Duodenal mucosa (tissue), 2 donors: Measurements from ENCODE around the gene MTR.

Source experiments
- H3K27ac ChIP-seq: one replicate; pipeline ENCODE4 v1.7.0; 2013; ENCODE audit warnings: low read depth, low read length
- H3K27me3 ChIP-seq, 2 donors: one replicate each; pipeline ENCODE4 v1.7.0; 2013; ENCODE audit warnings: low read length in 2 of 2, control low read depth in 1 of 2; ENCODE audit not compliant: insufficient read depth in 2 of 2, control insufficient read depth in 1 of 2
- H3K36me3 ChIP-seq, 2 donors: one replicate each; pipeline ENCODE4 v1.7.0; 2013; ENCODE audit warnings: low read length in 2 of 2, control low read depth in 1 of 2; ENCODE audit not compliant: insufficient read depth in 2 of 2, control insufficient read depth in 1 of 2
- H3K4me1 ChIP-seq, 2 donors: one replicate each; pipeline ENCODE4 v1.7.0; 2013; ENCODE audit warnings: low read length in 2 of 2, control low read depth in 1 of 2; ENCODE audit not compliant: insufficient read depth in 2 of 2, control insufficient read depth in 1 of 2
- H3K4me3 ChIP-seq, 2 donors: one replicate each; pipeline ENCODE4 v1.7.0; 2013; ENCODE audit warnings: low read length in 2 of 2, low read depth in 1 of 2
- H3K9ac ChIP-seq, 2 donors: one replicate each; pipeline ENCODE4 v1.7.0; 2013; ENCODE audit warnings: low read length in 2 of 2, low read depth in 1 of 2
- H3K9me3 ChIP-seq, 2 donors: one replicate each; pipeline ENCODE4 v1.7.0; 2013; ENCODE audit warnings: low read length in 2 of 2, control low read depth in 1 of 2; ENCODE audit not compliant: control insufficient read depth in 1 of 2

MTR gene

DNA sequence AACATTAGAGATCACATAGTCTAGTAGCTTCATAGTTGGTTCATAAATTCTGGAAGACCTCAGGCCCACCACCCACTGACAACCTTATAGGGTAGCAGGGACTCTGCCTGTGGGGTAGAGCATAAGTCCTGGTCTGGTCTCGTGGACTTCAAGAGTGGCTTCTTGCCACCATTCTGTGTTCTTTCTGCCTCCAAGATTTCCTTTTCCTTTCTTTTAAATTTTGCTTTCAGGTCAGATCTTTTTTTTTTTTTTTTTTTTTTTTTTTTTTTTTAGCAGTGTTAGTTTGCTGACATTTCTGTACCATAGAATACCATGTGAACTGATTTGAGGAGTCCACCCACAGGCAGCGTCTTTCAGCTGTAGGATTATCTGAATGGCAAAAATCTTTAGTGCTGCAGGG is 28.5 kb downstream of the MTR start:
- Histone ChIP-seq H3K27me3 (no peaks in the 10 kb centered on the region), H3K4me1 (no peaks in the 10 kb centered on the region), H3K36me3 (peaks cover 20 to 61% of the 10 kb centered on the region in 2 donors), H3K9me3 (no peaks in the 10 kb centered on the region), H3K4me3 (no peak overlapping the region), H3K27ac (no peak overlapping the region), H3K9ac (no peak overlapping the region)

DNA sequence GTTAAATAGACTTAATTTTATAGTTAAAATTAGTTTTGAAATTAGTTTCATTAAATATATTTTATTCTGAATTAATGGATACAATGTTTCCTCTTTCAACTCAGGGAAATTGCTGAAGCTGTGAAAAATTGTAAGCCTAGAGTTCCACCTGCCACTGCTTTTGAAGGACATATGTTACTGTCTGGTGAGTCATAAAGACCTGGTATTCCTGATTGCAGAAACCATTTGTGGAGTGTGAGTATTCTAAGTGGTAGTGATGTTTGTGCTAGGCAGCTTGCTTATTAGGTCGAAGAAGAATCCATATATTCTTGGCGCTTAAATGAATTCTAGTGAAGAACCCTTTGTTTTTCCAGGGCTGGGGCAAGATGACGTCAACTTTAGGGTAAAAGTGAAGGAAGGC is 34.0 kb downstream of the MTR start:
- peaks cover 38 to 81% of the 10 kb centered on the region in 2 donors for H3K36me3 ChIP-seq
- no peaks in the 10 kb centered on the region for H3K9me3 ChIP-seq
- H3K4me1 ChIP-seq, result no peaks in the 10 kb centered on the region
- H3K27ac ChIP-seq, result no peak overlapping the region
- H3K9ac ChIP-seq, result no peak overlapping the region
- H3K27me3 ChIP-seq, result no peaks in the 10 kb centered on the region
- no peak overlapping the region for H3K4me3 ChIP-seq

- H3K36me3 ChIP-seq, result peaks cover 31 to 78% of the 10 kb centered on the region in 2 donors
- no peaks in the 10 kb centered on the region for H3K9me3 ChIP-seq
- no peaks in the 10 kb centered on the region for H3K4me1 ChIP-seq
- no peak overlapping the region for H3K27ac ChIP-seq
- no peak overlapping the region for H3K9ac ChIP-seq
- H3K27me3 ChIP-seq, result no peaks in the 10 kb centered on the region
- no peak overlapping the region for H3K4me3 ChIP-seq
Observed at GRCh38 chr1:236830116-236830515, 35.0 kb downstream of the MTR start.

DNA sequence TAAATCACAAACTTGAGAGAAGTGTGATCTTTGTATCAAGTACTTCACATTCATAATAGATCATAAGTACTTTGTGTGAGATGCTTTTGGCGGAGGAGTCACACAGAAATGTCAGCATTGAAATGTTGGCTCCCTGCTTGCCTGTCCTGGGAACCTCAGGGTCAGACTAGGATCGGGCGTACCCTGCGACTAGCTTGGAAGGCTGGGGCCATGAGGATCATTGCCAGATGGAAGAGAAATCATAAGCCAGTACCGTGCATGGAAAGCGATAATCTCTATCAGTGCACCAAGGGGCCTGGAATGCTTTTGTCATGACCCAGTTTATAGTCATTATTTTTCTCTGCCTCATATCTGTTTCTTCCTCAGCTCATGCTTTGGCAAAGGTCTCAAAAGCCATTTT is 35.5 kb downstream of the MTR start:
- Histone ChIP-seq H3K9me3 (no peaks in the 10 kb centered on the region), H3K27ac (no peak overlapping the region), H3K27me3 (no peaks in the 10 kb centered on the region), H3K4me1 (no peaks in the 10 kb centered on the region), H3K9ac (no peak overlapping the region), H3K36me3 (peaks cover 31 to 80% of the 10 kb centered on the region in 2 donors), H3K4me3 (no peak overlapping the region)

DNA sequence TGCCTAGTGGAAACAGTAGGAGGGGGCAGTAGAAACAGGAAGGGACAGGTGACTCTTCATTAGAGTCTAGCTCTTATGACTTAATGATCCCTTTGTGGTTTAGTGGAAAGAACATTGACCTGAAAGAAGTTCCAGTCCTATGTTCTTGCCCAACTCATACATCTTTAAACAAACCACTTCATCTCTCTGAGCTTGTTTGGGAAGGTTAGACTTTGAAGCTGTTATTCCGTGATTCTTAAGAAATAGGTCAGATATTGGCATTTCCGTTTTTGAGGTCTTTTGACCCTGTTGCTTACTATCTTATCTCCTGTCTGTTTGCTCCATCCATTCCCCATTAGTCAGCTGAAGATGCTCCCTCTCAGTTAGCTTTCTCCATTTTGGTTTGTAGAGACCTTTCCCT is 38.5 kb downstream of the MTR start:
- Histone ChIP-seq H3K27ac (no peak overlapping the region), H3K9ac (no peak overlapping the region), H3K4me1 (no peaks in the 10 kb centered on the region), H3K36me3 (peaks cover 31 to 86% of the 10 kb centered on the region in 2 donors), H3K27me3 (no peaks in the 10 kb centered on the region), H3K9me3 (no peaks in the 10 kb centered on the region), H3K4me3 (no peak overlapping the region)

- peaks cover 33 to 86% of the 10 kb centered on the region in 2 donors for H3K36me3 ChIP-seq
- H3K9ac ChIP-seq, result no peak overlapping the region
- no peaks in the 10 kb centered on the region for H3K4me1 ChIP-seq
- H3K4me3 ChIP-seq, result no peak overlapping the region
- no peak overlapping the region for H3K27ac ChIP-seq
- H3K27me3 ChIP-seq, result no peaks in the 10 kb centered on the region
- H3K9me3 ChIP-seq, result no peaks in the 10 kb centered on the region
Observed at GRCh38 chr1:236834876-236835275, 39.8 kb downstream of the MTR start.

DNA sequence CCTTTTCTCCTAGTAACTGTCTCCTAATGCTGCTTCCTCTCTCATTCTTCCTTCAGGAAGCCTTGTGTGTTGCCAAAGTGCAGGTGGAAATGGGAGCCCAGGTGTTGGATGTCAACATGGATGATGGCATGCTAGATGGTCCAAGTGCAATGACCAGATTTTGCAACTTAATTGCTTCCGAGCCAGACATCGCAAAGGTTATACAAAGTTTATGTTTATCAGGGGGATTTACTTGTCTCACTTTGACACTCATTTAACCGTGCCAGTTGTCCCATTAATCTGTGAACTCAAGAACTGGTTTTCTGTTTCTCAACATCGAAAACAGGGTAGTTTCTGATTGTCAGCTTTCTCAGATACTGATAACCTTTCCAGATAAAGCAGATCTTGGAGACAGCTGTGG is 40.4 kb downstream of the MTR start:
- Histone ChIP-seq H3K27ac (no peak overlapping the region), H3K4me1 (no peaks in the 10 kb centered on the region), H3K27me3 (no peaks in the 10 kb centered on the region), H3K36me3 (peaks cover 33 to 86% of the 10 kb centered on the region in 2 donors), H3K9me3 (no peaks in the 10 kb centered on the region), H3K4me3 (no peak overlapping the region), H3K9ac (no peak overlapping the region)

- no peaks in the 10 kb centered on the region for H3K9me3 ChIP-seq
- H3K4me1 ChIP-seq, result no peaks in the 10 kb centered on the region
- H3K27me3 ChIP-seq, result no peaks in the 10 kb centered on the region
- peaks cover 29 to 86% of the 10 kb centered on the region in 2 donors for H3K36me3 ChIP-seq
- H3K9ac ChIP-seq, result no peak overlapping the region
- no peak overlapping the region for H3K4me3 ChIP-seq
- no peak overlapping the region for H3K27ac ChIP-seq
Observed at GRCh38 chr1:236836157-236836556, 41.1 kb downstream of the MTR start.

- Histone ChIP-seq H3K27me3 (no peaks in the 10 kb centered on the region), H3K4me1 (no peaks in the 10 kb centered on the region), H3K36me3 (peaks cover 22 to 81% of the 10 kb centered on the region in 2 donors), H3K9ac (no peak overlapping the region), H3K4me3 (no peak overlapping the region), H3K9me3 (no peaks in the 10 kb centered on the region), H3K27ac (no peak overlapping the region)
Observed at GRCh38 chr1:236837115-236837514, 42.0 kb downstream of the MTR start.

DNA sequence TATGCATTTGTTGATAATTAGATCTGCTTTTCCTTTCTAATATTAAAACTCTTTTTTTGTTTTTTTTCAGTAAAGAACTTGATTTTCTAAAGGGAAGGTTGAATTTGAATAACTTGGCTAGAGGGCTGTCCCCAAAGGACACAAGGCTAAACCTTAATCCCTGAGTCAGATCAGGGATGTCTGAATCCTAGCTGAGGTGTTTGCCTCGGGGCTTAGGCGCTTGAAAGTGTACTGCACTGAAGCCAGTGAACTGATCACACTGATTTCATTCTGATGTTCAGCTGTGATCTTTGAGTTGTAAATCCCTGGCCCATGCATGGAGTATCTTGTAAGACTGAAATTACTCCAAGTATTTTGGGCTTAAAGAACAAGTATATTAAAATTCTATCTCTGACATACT is 42.8 kb downstream of the MTR start:
- Histone ChIP-seq H3K27ac (no peak overlapping the region), H3K36me3 (peaks cover 16 to 76% of the 10 kb centered on the region in 2 donors), H3K4me1 (no peaks in the 10 kb centered on the region), H3K27me3 (no peaks in the 10 kb centered on the region), H3K9me3 (no peaks in the 10 kb centered on the region), H3K9ac (no peak overlapping the region), H3K4me3 (no peak overlapping the region)

- Histone ChIP-seq H3K4me1 (no peaks in the 10 kb centered on the region), H3K4me3 (no peak overlapping the region), H3K9me3 (no peaks in the 10 kb centered on the region), H3K36me3 (peaks cover 9 to 57% of the 10 kb centered on the region in 2 donors), H3K9ac (no peak overlapping the region), H3K27ac (no peak overlapping the region), H3K27me3 (no peaks in the 10 kb centered on the region)
Observed at GRCh38 chr1:236841341-236841740, 46.2 kb downstream of the MTR start.
